Subcutaneous adipose tissue (tissue), 4 donors: Measurements from ENCODE around the gene RPS19BP1. TPM values are rescaled to one million over a fixed set of nuclear protein-coding genes. Genes with fewer than 3 reads are reported as not detected.

ENCODE experiments used
- total RNA-seq, 4 donors: library from RNA; depleted of rRNA; stranded (reverse); fragments of >200 nt; gene quantifications; one replicate each; pipeline ENCODE4 v1.1.0, GENCODE V29; 2016
- TF ChIP-seq, protein P1 (sequence below): fragments of 450-650 bp; IDR thresholded peaks from one replicate; pipeline ENCODE4 v1.5.1; 2016; ENCODE audit warnings: low read depth, mild to moderate bottlenecking, control low read depth, antibody characterized with exemption, moderate library complexity

RPS19BP1 gene
- total RNA-seq, 4 donors from 2014 or later: 107 to 229 (median 159) TPM

DNA sequence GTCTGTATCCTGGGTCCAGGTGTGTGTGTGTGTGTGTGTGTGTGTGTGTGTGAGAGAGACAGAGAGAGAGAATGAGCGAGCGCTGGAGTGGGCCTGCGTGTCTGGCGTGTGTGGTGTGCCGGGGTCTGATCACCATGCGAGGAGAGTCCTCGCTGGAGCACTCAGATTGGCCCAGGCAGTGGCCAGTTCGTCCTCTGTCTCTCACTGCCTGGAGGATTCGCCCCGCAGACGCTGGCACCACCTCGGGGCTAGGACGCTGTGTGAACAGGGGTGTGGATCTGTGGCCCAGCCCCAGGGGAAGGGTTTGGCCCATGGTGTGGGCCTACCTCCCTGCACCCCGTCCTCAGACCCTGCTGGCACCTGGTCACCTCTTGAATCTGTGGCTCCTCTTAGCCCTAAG is 26.4 kb upstream of the RPS19BP1 start:
- TF ChIP-seq, protein P1, sequence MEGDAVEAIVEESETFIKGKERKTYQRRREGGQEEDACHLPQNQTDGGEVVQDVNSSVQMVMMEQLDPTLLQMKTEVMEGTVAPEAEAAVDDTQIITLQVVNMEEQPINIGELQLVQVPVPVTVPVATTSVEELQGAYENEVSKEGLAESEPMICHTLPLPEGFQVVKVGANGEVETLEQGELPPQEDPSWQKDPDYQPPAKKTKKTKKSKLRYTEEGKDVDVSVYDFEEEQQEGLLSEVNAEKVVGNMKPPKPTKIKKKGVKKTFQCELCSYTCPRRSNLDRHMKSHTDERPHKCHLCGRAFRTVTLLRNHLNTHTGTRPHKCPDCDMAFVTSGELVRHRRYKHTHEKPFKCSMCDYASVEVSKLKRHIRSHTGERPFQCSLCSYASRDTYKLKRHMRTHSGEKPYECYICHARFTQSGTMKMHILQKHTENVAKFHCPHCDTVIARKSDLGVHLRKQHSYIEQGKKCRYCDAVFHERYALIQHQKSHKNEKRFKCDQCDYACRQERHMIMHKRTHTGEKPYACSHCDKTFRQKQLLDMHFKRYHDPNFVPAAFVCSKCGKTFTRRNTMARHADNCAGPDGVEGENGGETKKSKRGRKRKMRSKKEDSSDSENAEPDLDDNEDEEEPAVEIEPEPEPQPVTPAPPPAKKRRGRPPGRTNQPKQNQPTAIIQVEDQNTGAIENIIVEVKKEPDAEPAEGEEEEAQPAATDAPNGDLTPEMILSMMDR: no peak

DNA sequence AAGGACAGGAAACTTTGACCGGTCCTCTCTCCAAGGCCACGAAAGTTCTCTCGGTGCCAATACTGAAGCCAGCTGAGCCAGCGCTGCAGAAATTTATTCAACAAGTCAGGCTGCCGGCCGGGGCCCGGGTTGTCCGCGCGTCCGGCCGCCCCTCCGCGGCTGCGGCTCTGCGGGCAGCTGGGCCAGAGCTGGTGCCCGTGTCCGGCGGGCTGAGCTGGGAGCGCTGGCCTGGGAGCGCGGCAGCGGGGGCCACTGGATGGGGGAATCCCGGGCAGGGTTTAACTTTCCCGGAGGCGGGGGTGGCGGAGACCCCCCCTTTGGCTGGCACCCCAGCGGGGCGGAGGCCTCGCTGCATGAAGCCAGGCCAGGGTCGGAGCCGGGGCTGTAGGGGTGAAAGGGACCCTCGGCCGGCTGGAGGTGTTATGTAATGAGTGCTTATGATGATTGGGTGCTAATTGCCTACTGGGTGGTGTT is 25.7 kb upstream of the RPS19BP1 start:
- TF ChIP-seq, protein P1: no peak

DNA sequence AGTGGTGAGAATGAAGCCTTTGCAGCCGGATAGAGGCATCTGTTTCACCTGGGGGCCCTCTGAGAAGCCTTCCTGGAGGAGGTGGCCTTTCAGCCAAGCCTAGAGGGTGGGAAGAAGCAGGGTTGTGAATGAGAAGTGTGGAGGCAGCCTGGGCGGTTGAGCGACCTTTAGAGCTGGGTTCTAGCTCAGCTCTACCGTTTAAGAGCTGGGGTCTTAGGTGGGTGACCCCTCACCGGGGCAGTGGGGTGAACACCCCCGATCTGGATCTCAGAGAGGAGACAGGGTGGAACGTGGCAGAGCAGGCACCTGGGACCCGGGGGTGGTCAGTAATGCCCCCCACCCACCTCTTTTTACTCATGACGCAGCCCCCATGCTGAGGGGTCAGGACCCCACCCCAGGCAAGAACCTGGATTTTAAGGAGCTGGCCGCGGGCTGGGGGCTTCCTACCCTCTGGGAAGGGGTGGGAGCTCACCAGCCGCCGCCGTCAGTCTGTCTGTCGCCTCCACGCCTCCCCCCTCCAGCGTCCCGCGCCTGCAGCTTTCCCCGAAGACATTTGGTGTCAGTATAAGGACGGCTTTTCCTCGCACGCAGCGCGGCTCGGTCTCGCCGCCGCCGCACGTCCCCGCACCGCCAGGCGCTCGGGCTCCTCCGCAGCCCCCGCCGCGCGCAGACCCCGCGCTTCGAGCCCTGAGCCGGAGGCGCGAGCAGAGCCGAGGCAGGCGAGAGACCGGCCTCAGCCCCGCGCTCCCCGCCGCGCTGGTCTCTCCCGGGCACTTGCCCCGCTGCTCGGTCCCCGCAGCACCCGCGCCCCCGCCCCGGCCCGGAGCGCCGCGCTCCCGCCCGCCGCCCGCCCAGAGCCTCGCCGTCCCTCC is 24.7 kb upstream of the RPS19BP1 start:
- TF ChIP-seq, protein P1: no peak

DNA sequence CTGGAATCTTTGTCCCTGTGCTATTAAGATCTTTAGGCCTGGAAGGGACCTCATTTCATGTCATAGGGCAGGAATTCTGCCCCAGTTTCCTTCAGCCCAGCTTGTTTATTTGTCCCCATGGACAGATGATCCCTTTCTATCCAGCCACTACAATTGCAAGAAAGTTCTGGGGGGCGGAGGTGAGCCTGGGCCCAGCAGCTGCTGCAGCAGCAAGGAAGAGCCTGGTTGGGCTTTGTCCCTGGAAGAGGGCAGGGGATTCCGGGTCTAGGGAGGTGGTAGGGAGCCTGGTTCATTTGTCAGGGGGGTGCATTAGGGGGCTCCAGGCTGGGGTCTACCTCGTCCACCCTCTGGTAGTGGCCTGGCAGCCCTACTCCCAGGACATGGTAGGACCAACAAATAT is 21.6 kb upstream of the RPS19BP1 start:
- TF ChIP-seq, protein P1: no peak

DNA sequence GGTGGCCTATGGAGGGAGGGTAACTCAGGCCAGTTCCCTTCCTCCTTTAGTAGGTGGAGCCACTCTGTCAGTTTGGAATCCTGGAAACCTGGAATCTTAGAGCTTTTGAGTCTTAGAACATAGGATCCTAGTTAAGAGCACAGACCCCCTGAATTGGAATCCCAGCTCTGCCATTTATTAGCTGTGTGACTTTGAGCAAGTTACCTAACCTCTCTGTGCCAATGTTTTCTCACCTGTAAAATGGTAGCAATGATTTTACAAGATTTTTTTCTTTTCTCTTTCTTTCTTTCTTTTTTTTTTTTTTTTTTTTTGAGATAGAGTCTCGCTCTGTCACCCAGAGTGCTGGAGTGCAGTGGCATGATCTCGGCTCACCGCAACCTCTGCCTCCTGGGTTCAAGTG is 20.9 kb upstream of the RPS19BP1 start:
- TF ChIP-seq, protein P1: no peak

DNA sequence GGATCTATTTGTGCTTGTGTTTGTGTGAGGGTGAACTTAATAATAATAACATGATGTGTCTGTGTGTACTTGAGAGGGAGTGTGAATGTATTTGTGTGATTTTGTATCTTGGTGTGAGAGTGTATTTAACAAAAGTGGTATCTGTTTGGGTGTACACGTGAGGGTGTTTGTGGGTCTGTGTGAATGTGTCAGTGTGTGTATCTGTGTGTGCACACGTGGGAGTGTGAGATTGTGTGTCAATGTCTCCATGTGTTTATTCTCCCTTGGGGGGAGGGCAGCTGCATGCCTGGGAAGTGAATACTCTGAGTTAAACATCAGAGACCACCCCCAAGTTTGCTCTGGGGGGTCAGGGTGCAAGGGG is 15.0 kb upstream of the RPS19BP1 start:
- TF ChIP-seq, protein P1: no peak

DNA sequence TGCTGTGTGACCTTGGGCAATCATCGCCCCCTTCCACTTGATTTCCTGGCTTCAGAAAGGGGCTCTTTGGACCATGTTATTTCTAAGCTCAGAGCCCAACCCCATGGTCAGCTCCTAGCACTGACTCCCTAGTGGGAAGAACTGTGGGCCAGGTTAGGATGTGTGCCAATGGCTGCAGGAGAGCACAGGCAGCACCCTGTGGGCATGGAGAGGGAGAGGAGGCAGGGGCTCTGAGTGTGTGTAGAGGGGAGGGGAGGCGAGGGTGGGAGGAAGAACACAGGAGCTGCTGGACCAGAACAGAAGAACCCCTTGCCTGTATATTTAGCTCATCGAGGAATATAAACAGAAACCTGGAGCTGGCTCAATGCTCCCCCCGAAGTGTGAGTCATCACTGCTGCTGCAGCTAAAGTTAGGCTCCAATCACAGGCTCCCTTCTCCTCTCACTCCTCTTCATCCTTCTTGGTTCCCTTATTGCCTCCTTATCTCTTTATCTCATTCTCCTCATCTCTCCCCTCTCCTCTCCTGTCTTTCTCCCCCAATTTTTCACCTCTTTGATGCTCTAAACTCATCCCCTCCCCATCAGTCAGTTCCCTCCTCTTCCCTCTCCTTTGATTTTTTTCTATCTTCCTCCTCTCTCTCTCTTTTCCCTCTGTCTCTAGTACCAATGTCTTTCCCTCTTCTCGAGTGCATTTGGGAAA is 14.5 kb upstream of the RPS19BP1 start:
- TF ChIP-seq, protein P1: no peak
